Tibial artery (tissue), 4 donors: ENCODE results near the gene TRAPPC2B.

Source experiments
- DNase-seq, 2 donors: peaks; one replicate each; pipeline ENCODE4 v3.0.0-alpha.2; 2019
- H3K27ac ChIP-seq, 2 donors: fragments of 200-600 bp; sonication (generic) in 1 of 2; 1 replicate in 1 of 2; 2 replicates in 1 of 2; pipeline ENCODE4 v1.5.1; 2018 to 2019; ENCODE audit warnings: mild to moderate bottlenecking in 1 of 2
- H3K27me3 ChIP-seq, 2 donors: fragments of 200-600 bp; sonication (generic) in 1 of 2; one replicate each; pipeline versions ENCODE4 v1.5.1 to v1.6.0; 2016 to 2019
- H3K36me3 ChIP-seq, 3 donors: fragments of 200-600 bp; sonication (generic) in 2 of 3; one replicate each; pipeline ENCODE4 v1.5.1; 2016 to 2019; ENCODE audit warnings: mild to moderate bottlenecking in 2 of 3
- H3K4me1 ChIP-seq, 4 donors: fragments of 200-600 bp; sonication (generic) in 2 of 4; 1 replicate in 3 of 4; 2 replicates in 1 of 4; pipeline ENCODE4 v1.5.1; 2016 to 2019
- H3K4me3 ChIP-seq, 2 donors: fragments of 200-600 bp; sonication (generic) in 1 of 2; 1 replicate in 1 of 2; 2 replicates in 1 of 2; pipeline ENCODE4 v1.5.1; 2018 to 2019; ENCODE audit warnings: mild to moderate bottlenecking in 2 of 2
- H3K9me3 ChIP-seq, 3 donors: fragments of 200-600 bp; sonication (generic) in 1 of 3; one replicate each; pipeline ENCODE4 v1.5.1; 2016 to 2019
- intact Hi-C: fragments of 100-400 bp; cut with DNase I; formaldehyde crosslinking; loops from one replicate; pipeline ENCODE4 v1.15.0; 2023; ENCODE audit warnings: low total_unique reads
- TF ChIP-seq, protein P1 (sequence below), 2 experiments: fragments of 200-600 bp in 1 of 2; fragments of 450-650 bp in 1 of 2; IDR thresholded peaks; one replicate each; pipeline ENCODE4 v1.5.1; 2017 to 2019; ENCODE audit warnings: antibody characterized with exemption in 2 of 2, mild to moderate bottlenecking in 1 of 2, moderate library complexity in 1 of 2

Gene TRAPPC2B

DNA sequence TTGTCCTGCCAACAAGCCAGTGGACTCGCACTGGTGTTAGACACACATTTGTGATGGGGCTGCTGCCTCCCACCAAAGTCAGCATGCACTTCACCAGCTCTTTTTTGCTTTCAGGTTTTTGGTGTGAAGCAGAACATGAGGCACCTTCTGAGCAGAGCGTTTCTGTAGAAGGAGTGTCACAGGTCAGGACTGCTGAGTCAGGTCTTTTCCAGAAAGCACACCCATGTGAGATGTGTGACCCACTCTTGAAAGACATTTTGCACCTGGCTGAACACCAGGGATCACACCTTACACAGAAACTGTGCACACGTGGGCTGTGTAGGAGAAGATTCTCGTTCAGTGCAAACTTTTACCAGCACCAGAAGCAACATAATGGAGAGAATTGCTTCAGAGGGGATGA is 7.4 kb upstream of the TRAPPC2B start:
- Histone ChIP-seq H3K4me1 (peaks cover 5 to 22% (median 9%) of the 10 kb centered on the region in 4 donors), H3K4me3 (no peak overlapping the region), H3K27me3 (no peaks in the 10 kb centered on the region), H3K9me3 (peaks cover 0 to 85% (median 62%) of the 10 kb centered on the region in 3 donors), H3K36me3 (peaks cover 67 to 89% (median 79%) of the 10 kb centered on the region in 3 donors), H3K27ac (no peak overlapping the region)
- TF ChIP-seq, protein P1, sequence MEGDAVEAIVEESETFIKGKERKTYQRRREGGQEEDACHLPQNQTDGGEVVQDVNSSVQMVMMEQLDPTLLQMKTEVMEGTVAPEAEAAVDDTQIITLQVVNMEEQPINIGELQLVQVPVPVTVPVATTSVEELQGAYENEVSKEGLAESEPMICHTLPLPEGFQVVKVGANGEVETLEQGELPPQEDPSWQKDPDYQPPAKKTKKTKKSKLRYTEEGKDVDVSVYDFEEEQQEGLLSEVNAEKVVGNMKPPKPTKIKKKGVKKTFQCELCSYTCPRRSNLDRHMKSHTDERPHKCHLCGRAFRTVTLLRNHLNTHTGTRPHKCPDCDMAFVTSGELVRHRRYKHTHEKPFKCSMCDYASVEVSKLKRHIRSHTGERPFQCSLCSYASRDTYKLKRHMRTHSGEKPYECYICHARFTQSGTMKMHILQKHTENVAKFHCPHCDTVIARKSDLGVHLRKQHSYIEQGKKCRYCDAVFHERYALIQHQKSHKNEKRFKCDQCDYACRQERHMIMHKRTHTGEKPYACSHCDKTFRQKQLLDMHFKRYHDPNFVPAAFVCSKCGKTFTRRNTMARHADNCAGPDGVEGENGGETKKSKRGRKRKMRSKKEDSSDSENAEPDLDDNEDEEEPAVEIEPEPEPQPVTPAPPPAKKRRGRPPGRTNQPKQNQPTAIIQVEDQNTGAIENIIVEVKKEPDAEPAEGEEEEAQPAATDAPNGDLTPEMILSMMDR (IDR thresholded peaks at IDR 0.05) = no peak
- no peak for DNase-seq
- intact Hi-C loops = loop anchor here (5.0 kb wide), 1 partner anchor 34 kb away; the partner anchor contains the start of gene ZNF543

DNA sequence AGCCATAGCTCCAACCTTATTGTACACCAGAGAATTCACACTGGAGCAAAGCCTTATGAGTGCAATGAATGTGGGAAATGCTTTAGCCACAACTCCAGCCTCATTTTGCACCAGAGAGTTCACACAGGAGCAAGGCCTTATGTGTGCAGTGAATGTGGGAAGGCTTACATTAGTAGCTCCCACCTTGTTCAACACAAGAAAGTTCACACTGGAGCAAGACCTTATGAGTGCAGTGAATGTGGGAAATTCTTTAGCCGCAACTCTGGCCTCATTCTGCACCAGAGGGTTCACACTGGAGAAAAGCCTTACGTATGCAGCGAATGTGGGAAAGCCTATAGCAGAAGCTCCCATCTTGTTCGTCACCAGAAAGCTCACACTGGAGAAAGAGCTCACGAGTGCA is 5.9 kb upstream of the TRAPPC2B start:
- Histone ChIP-seq H3K27me3 (no peaks in the 10 kb centered on the region), H3K4me1 (peaks cover 2 to 11% (median 5%) of the 10 kb centered on the region in 4 donors), H3K27ac (no peak overlapping the region), H3K9me3 (peaks cover 0 to 89% (median 62%) of the 10 kb centered on the region in 3 donors), H3K4me3 (no peak overlapping the region), H3K36me3 (peaks cover 67 to 85% (median 77%) of the 10 kb centered on the region in 3 donors)
- no peak for DNase-seq
- TF ChIP-seq, protein P1 (IDR thresholded peaks at IDR 0.05) = no peak
- intact Hi-C loops = loop anchor here (5.0 kb wide), 1 partner anchor 35 kb away; the partner anchor contains the start of gene ZNF543

DNA sequence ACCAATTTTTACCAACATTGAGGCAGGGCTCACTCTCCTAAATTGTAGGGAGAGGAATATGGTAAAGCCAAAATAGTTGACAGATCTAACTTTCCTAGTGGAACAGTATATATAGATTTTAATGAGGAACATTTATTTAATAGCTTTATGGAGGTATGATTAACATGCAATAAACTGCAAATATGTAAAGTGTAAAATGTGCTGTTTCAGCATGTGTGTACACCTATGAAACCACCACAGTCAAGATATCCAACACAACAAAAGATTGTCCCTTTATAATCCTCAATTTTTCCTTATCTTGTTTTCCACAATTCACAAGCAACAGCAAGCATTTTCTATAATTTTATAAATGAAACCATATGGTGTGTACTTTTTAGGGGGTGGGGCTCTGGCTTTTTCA is 4.1 kb upstream of the TRAPPC2B start:
- H3K4me1 ChIP-seq = peaks cover 0 to 17% (median 4%) of the 10 kb centered on the region in 4 donors
- H3K36me3 ChIP-seq = peaks cover 49 to 68% (median 59%) of the 10 kb centered on the region in 3 donors
- DNase-seq = no peak
- no peaks in the 10 kb centered on the region for H3K27me3 ChIP-seq
- intact Hi-C loops = loop anchor here (5.0 kb wide), 1 partner anchor 37 kb away; the partner anchor contains the start of gene ZNF543
- H3K27ac ChIP-seq = no peak overlapping the region
- peaks cover 0 to 72% (median 48%) of the 10 kb centered on the region in 3 donors for H3K9me3 ChIP-seq
- no peak overlapping the region for H3K4me3 ChIP-seq
- TF ChIP-seq, protein P1 (IDR thresholded peaks at IDR 0.05) = no peak

DNA sequence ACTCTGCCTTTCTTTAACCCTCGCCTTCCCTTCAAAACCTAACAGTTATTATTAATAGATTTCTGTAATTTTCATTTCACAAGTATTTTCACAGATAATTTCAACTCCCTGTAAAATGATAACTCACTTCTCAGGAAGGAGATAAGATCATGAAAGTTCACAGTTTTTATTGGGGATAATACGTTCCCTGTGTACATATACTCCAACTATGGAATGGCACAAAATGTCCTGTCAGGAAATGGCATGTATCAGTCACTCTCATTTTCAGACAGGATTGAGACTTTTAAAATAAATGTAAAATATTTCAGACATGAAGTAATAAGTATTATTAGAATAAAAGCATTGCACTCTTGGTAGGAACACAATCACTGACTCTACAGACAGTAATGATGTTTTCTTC is 932 bp upstream of the TRAPPC2B start:
- Histone ChIP-seq H3K27me3 (no peaks in the 10 kb centered on the region), H3K4me3 (peak overlapping the region; percentile 70 to 80), H3K36me3 (peaks cover 27 to 51% (median 46%) of the 10 kb centered on the region in 3 donors), H3K4me1 (peaks cover 0 to 19% (median 6%) of the 10 kb centered on the region in 4 donors), H3K27ac (peak overlapping the region; percentile 92 to 97), H3K9me3 (peaks cover 0 to 47% (median 16%) of the 10 kb centered on the region in 3 donors)
- TF ChIP-seq, protein P1 (IDR thresholded peaks at IDR 0.05) = no peak
- intact Hi-C loops = loop anchor here (2.0 kb wide), 1 partner anchor 122 kb away; the partner anchor contains the start of gene ZNF805
- DNase-seq = no peak

DNA sequence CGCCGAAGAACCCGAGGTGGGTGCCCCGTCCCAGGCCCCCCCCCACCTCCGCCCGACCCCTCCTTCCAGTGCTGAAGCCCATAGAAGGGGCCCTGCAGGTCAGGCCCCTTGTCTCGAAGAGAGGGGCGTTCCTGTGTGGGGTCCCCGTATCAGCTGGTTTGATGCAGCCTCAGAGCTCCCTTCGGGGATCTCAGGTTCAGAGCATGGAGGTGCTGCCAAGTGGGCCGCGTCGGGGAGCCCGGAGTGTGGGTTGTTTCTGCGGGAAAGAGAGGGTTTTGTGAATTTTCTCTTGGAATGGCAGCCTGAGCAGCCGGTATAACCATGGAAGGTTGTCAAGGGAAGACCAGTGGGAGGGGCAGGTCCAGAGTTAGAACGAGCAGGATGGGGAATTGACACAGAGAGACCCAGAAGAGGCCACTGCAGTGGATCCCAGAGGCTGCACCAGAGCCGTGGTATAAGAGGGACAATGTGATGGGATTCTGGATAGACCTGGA is 384 bp downstream of the TRAPPC2B start:
- Histone ChIP-seq H3K4me3 (peak overlapping the region; percentile 70 to 80), H3K27ac (peak overlapping the region; percentile 92 to 97), H3K4me1 (peaks cover 0 to 19% (median 6%) of the 10 kb centered on the region in 4 donors), H3K9me3 (peaks cover 0 to 36% (median 5%) of the 10 kb centered on the region in 3 donors), H3K27me3 (no peaks in the 10 kb centered on the region), H3K36me3 (peaks cover 14 to 42% (median 38%) of the 10 kb centered on the region in 3 donors)
- intact Hi-C loops = loop anchor here (2.0 kb wide), 1 partner anchor 123 kb away; the partner anchor contains the start of gene ZNF805
- TF ChIP-seq, protein P1 (IDR thresholded peaks at IDR 0.05) = no peak
- DNase-seq = no peak
